Measurements from ENCODE around the gene ADM. TPM values are rescaled to one million over a fixed set of nuclear protein-coding genes. Genes with fewer than 3 reads are reported as not detected.
A peak's percentile ranks its signal among the peaks of the same experiment; 100 is the strongest.

ADM gene
- total RNA-seq (10 to 100 TPM in 1 of 2 donors, 1 to 10 TPM in 1; 3.5 to 13.1 TPM), polyA plus RNA-seq (ENCODE audit: insufficient read depth, low read depth, low replicate concordance) (3.7 TPM)
- long read RNA-seq, donor 1, partial matches to known transcripts: 0 of 4 reads
- long read RNA-seq, donor 1, other reads (novel, unspliced or antisense): 0 of 4 reads
- long read RNA-seq, donor 2, partial matches to known transcripts: 0 of 2 reads
- long read RNA-seq, donor 2, other reads (novel, unspliced or antisense): 0 of 2 reads

DNA sequence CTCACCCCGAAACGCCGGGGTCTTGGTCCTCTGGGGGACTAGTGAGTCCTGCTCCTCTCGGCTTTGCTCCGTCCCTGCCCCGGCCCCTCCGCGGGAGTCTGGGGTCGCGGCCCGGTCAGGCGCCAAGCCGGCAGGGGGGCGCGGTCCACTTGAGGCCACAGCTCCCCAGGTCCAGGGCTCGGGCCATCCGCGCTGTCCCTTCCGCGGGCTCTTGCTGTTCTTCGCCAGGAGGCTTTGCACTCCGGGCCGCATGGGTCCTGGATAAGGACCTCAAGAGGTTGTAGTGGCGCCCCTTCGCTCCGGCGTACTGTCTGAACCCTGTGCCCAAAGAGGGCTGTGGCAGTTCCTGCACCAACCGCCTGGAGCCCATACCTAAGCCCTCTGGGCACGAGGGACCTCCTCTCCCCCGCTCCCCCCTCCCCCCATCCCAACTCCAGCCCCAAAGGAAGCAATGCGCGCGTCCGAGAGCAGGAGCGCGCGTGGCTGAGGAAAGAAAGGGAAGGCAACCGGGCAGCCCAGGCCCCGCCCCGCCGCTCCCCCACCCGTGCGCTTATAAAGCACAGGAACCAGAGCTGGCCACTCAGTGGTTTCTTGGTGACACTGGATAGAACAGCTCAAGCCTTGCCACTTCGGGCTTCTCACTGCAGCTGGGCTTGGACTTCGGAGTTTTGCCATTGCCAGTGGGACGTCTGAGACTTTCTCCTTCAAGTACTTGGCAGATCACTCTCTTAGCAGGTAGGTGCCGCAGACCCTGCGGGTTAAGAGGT, at the start of gene ADM:
Gene ADM, plus strand, starts transcription at position 579 of the 767 bp plus-strand sequence. CDS start 628 bp downstream, outside the sequence.
- intact Hi-C loops (cut with DNase I; ENCODE audit: low total_unique reads): loop anchor here (5.0 kb wide), 1 partner anchor 547 kb away; no protein-coding TSS in a partner anchor
- H3K4me3 ChIP-seq: peak within 1 kb of the TSS; percentile 56 to 66
- DNase-seq: peak; percentile 91
- H3K27me3 ChIP-seq: no peaks in the 10 kb centered on the region
- no peaks in the 10 kb centered on the region for H3K36me3 ChIP-seq (ENCODE audit: low read depth, missing control alignments)
- 1 to 2% methylated on average over 9 to 48 of the region's 48 CpGs for WGBS, 2 donors
- peaks cover 47% of the 10 kb centered on the region for H3K4me1 ChIP-seq
- H3K27ac ChIP-seq: peak within 1 kb of the TSS; percentile 28 to 82
- TF ChIP-seq CTCF (IDR thresholded peaks at IDR 0.05): peak; percentile 60 to 63 (median 63)
- no peak for TF ChIP-seq POLR2A (IDR thresholded peaks at IDR 0.05)
- no peaks in the 10 kb centered on the region for H3K9me3 ChIP-seq

DNA sequence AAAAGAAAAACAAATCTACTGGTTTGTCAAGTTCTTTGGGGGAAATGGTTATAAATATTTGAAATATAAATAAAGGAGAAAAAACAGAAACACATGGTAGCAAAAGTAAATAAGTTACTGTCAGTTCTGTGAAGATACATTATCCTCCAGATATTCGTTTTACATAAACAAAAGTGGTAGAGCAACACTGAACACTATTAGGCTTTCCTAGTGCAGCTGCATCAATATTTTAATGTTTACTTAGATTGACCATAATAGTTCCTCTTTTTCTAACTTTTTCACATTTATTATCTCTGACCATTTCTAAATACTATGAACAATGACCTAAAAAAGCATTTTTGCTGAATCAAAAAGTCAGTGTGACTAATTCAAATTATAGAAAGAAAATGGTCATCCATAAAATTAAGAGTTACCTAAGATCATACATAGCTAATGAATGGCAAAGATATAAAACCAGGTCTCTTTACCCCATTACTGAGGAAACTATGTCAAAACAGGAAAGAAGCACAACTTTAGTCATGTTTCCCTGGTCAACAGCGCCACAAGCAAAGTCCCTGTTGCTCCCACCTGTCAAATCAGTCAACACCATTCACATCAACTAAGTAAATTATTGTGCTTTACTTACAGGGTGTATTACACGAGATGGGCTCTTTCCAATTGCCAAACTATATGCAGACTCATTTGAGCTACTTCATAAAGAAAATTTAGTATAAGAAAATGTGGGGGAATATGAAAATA, 49.3 kb upstream of the ADM start:
- H3K36me3 ChIP-seq (ENCODE audit: low read depth, missing control alignments): no peaks in the 10 kb centered on the region
- TF ChIP-seq POLR2A (IDR thresholded peaks at IDR 0.05) (no peak), CTCF (IDR thresholded peaks at IDR 0.05) (no peak)
- no peak for DNase-seq
- intact Hi-C loops (cut with DNase I; ENCODE audit: low total_unique reads): no loop called here
- 82 to 89% methylated on average over 3 of the region's 3 CpGs for WGBS, 2 donors
- H3K27me3 ChIP-seq: no peaks in the 10 kb centered on the region
- H3K27ac ChIP-seq: no peak overlapping the region
- H3K9me3 ChIP-seq: no peaks in the 10 kb centered on the region
- H3K4me1 ChIP-seq: no peaks in the 10 kb centered on the region
- H3K4me3 ChIP-seq: no peak overlapping the region

DNA sequence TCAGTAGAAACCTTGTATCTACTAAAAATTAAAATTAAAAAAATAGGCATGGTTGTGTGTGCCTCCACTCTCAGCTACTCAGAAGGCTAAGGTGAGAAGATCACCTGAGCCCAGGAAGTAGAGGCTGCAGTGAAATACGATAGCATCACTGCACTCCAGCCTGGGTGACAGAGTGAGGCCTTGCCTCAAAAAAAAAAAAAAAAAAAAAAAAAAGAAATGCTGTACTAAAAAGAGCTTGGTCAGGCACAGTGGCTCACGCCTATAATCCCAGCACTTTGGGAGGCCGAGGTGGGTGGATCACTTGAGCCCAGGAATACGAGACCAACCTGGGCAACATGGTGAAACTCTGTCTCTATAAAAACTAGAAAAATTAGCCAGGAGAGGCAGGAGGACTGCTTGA, 47.4 kb upstream of the ADM start:
- TF ChIP-seq CTCF (IDR thresholded peaks at IDR 0.05): no peak
- no peak for TF ChIP-seq POLR2A (IDR thresholded peaks at IDR 0.05)
- Histone ChIP-seq H3K27me3 (no peaks in the 10 kb centered on the region), H3K4me3 (no peak overlapping the region), H3K9me3 (no peaks in the 10 kb centered on the region), H3K4me1 (no peaks in the 10 kb centered on the region), H3K27ac (no peak overlapping the region), H3K36me3 (ENCODE audit: low read depth, missing control alignments) (no peaks in the 10 kb centered on the region)
- WGBS, 2 donors: 93 to 96% methylated on average over 4 of the region's 4 CpGs
- no peak for DNase-seq
- intact Hi-C loops (cut with DNase I; ENCODE audit: low total_unique reads): no loop called here

GRCh38 chr11:10261821-10262220, 43.1 kb upstream of the ADM start:
- Histone ChIP-seq H3K27ac (no peak overlapping the region), H3K36me3 (ENCODE audit: low read depth, missing control alignments) (no peaks in the 10 kb centered on the region), H3K27me3 (no peaks in the 10 kb centered on the region), H3K4me3 (no peak overlapping the region), H3K4me1 (no peaks in the 10 kb centered on the region), H3K9me3 (no peaks in the 10 kb centered on the region)
- DNase-seq: no peak
- TF ChIP-seq POLR2A (IDR thresholded peaks at IDR 0.05): no peak
- no peak for TF ChIP-seq CTCF (IDR thresholded peaks at IDR 0.05)
- intact Hi-C loops (cut with DNase I; ENCODE audit: low total_unique reads): no loop called here
